Central memory CD8-positive, alpha-beta T cell (primary cell): ENCODE data around the gene SAP30BP.

Experiments used
- ATAC-seq: fragments of 150-1000 bp; cut with Tn5 transposase; replicated peaks from 2 replicates; pipeline ENCODE4 v1.10.0; 2022; ENCODE audit warnings: mild to moderate bottlenecking, moderate FRiP score, moderate number of reproducible peaks; ENCODE audit not compliant: poor library complexity, severe bottlenecking; ENCODE audit errors: extremely low read depth
- DNase-seq, 2 donors: peaks; one replicate each; pipeline ENCODE4 v3.0.0; 2021; ENCODE audit warnings: low spot score in 2 of 2
- H3K27ac Mint-ChIP-seq: one replicate; pipeline ENCODE4 v1.8.0; 2022; ENCODE audit warnings: low read depth, mild to moderate bottlenecking, moderate library complexity, mixed read lengths
- H3K27me3 Mint-ChIP-seq: one replicate; pipeline ENCODE4 v1.8.0; 2022; ENCODE audit warnings: mixed read lengths
- H3K36me3 Mint-ChIP-seq: one replicate; pipeline ENCODE4 v1.8.0; 2022; ENCODE audit warnings: mild to moderate bottlenecking, moderate library complexity, mixed read lengths; ENCODE audit not compliant: insufficient read depth
- H3K4me1 Mint-ChIP-seq: one replicate; pipeline ENCODE4 v1.8.0; 2022; ENCODE audit warnings: mixed read lengths
- H3K4me3 Mint-ChIP-seq: one replicate; pipeline ENCODE4 v1.8.0; 2022; ENCODE audit warnings: mild to moderate bottlenecking, moderate library complexity, mixed read lengths
- H3K9me3 Mint-ChIP-seq: one replicate; pipeline ENCODE4 v1.8.0; 2022; ENCODE audit warnings: mixed read lengths

Gene SAP30BP

GRCh38 chr17:75684924-75685323 lies 17.8 kb downstream of the SAP30BP start:
- peaks cover 56% of the 10 kb centered on the region for H3K4me1 Mint-ChIP-seq
- H3K27ac Mint-ChIP-seq = peak overlapping the region; percentile 22

GRCh38 chr17:75685499-75685898 lies 18.4 kb downstream of the SAP30BP start:
- Mint-ChIP-seq H3K4me1 (peaks cover 59% of the 10 kb centered on the region), H3K27me3 (no peaks in the 10 kb centered on the region), H3K27ac (peak overlapping the region; percentile 22), H3K36me3 (peaks cover 26% of the 10 kb centered on the region), H3K4me3 (no peak overlapping the region), H3K9me3 (no peaks in the 10 kb centered on the region)
- ATAC-seq (no peak), DNase-seq (no peak)

More at GRCh38 chr17:75684924-75685323, 17.8 kb downstream of the SAP30BP start:
- DNase-seq = no peak
- Mint-ChIP-seq H3K36me3 (peaks cover 29% of the 10 kb centered on the region), H3K27me3 (no peaks in the 10 kb centered on the region), H3K9me3 (no peaks in the 10 kb centered on the region), H3K4me3 (no peak overlapping the region)
- ATAC-seq = no peak

GRCh38 chr17:75688209-75688825 lies 21.2 kb downstream of the SAP30BP start:
- Mint-ChIP-seq H3K36me3 (peaks cover 31% of the 10 kb centered on the region), H3K27ac (peak overlapping the region; percentile 63), H3K4me1 (peaks cover 76% of the 10 kb centered on the region), H3K27me3 (no peaks in the 10 kb centered on the region), H3K9me3 (no peaks in the 10 kb centered on the region), H3K4me3 (no peak overlapping the region)
- ATAC-seq = no peak
- no peak for DNase-seq

GRCh38 chr17:75689441-75689873 lies 22.3 kb downstream of the SAP30BP start:
- H3K4me3 Mint-ChIP-seq = no peak overlapping the region
- no peaks in the 10 kb centered on the region for H3K27me3 Mint-ChIP-seq
- ATAC-seq (peak; percentile 89), DNase-seq (peak in 1 of 2 donors; percentile 33)
- no peaks in the 10 kb centered on the region for H3K9me3 Mint-ChIP-seq
- peaks cover 35% of the 10 kb centered on the region for H3K36me3 Mint-ChIP-seq
- H3K4me1 Mint-ChIP-seq = peaks cover 64% of the 10 kb centered on the region
- H3K27ac Mint-ChIP-seq = peak overlapping the region; percentile 63

GRCh38 chr17:75691371-75691791 lies 24.2 kb downstream of the SAP30BP start:
- ATAC-seq (no peak), DNase-seq (no peak)
- Mint-ChIP-seq H3K4me3 (no peak overlapping the region), H3K27ac (no peak overlapping the region), H3K9me3 (no peaks in the 10 kb centered on the region), H3K36me3 (peaks cover 38% of the 10 kb centered on the region), H3K27me3 (no peaks in the 10 kb centered on the region), H3K4me1 (peaks cover 48% of the 10 kb centered on the region)

GRCh38 chr17:75691801-75692626 lies 24.9 kb downstream of the SAP30BP start:
- H3K4me3 Mint-ChIP-seq = no peak overlapping the region
- H3K36me3 Mint-ChIP-seq = peaks cover 40% of the 10 kb centered on the region
- peaks cover 45% of the 10 kb centered on the region for H3K4me1 Mint-ChIP-seq
- H3K27ac Mint-ChIP-seq = peak overlapping the region; percentile 50
- no peak for DNase-seq
- no peak for ATAC-seq
- H3K27me3 Mint-ChIP-seq = no peaks in the 10 kb centered on the region
- no peaks in the 10 kb centered on the region for H3K9me3 Mint-ChIP-seq

GRCh38 chr17:75692976-75693375 lies 25.8 kb downstream of the SAP30BP start:
- Mint-ChIP-seq H3K4me3 (no peak overlapping the region), H3K27me3 (no peaks in the 10 kb centered on the region), H3K4me1 (peaks cover 49% of the 10 kb centered on the region), H3K27ac (peak overlapping the region; percentile 50), H3K36me3 (peaks cover 37% of the 10 kb centered on the region), H3K9me3 (no peaks in the 10 kb centered on the region)
- ATAC-seq = no peak
- no peak for DNase-seq

- H3K4me1 Mint-ChIP-seq = peaks cover 44% of the 10 kb centered on the region
- no peak overlapping the region for H3K4me3 Mint-ChIP-seq
- DNase-seq (no peak), ATAC-seq (no peak)
- no peaks in the 10 kb centered on the region for H3K27me3 Mint-ChIP-seq
- H3K36me3 Mint-ChIP-seq = peaks cover 37% of the 10 kb centered on the region
- H3K9me3 Mint-ChIP-seq = no peaks in the 10 kb centered on the region
- H3K27ac Mint-ChIP-seq = peak overlapping the region; percentile 50
These were observed 26.7 kb downstream of the SAP30BP start for GRCh38 chr17:75693500-75694481.

GRCh38 chr17:75694536-75694935 lies 27.4 kb downstream of the SAP30BP start:
- DNase-seq (no peak), ATAC-seq (no peak)
- Mint-ChIP-seq H3K9me3 (no peaks in the 10 kb centered on the region), H3K27ac (no peak overlapping the region), H3K36me3 (peaks cover 38% of the 10 kb centered on the region), H3K4me1 (peaks cover 37% of the 10 kb centered on the region), H3K27me3 (no peaks in the 10 kb centered on the region), H3K4me3 (no peak overlapping the region)

GRCh38 chr17:75695141-75695829 lies 28.1 kb downstream of the SAP30BP start:
- Mint-ChIP-seq H3K9me3 (no peaks in the 10 kb centered on the region), H3K36me3 (peaks cover 44% of the 10 kb centered on the region), H3K4me1 (peaks cover 32% of the 10 kb centered on the region), H3K4me3 (no peak overlapping the region), H3K27ac (no peak overlapping the region), H3K27me3 (no peaks in the 10 kb centered on the region)
- no peak for DNase-seq
- no peak for ATAC-seq

GRCh38 chr17:75695830-75696271 lies 28.7 kb downstream of the SAP30BP start:
- no peak overlapping the region for H3K4me3 Mint-ChIP-seq
- no peak overlapping the region for H3K27ac Mint-ChIP-seq
- DNase-seq = no peak
- H3K4me1 Mint-ChIP-seq = peaks cover 26% of the 10 kb centered on the region
- ATAC-seq = no peak
- H3K27me3 Mint-ChIP-seq = no peaks in the 10 kb centered on the region
- peaks cover 45% of the 10 kb centered on the region for H3K36me3 Mint-ChIP-seq
- H3K9me3 Mint-ChIP-seq = no peaks in the 10 kb centered on the region
